Activated naive CD4-positive, alpha-beta T cell treated with anti-CD3 and anti-CD28 coated beads, Interleukin-2, amount 10 ng/mL, durations not matched to agents 7 days and 5 days (primary cell): ENCODE measurements around the gene SNX24.
"Not testable (repeated sequence)": the region's sequence is repeated elsewhere in the genome, so short reads cannot be mapped to it uniquely, and the experiment has no call there.

Experiments
- CTCF ChIA-PET: fragments of 350-600 bp; sonication (Branson Sonifier 250); formaldehyde crosslinking; loops from one replicate; lab custom pipeline; 2021; ENCODE audit warnings: antibody characterized with exemption; lab: Charles Lee
- DNase-seq: peaks from one replicate; pipeline ENCODE4 v3.0.0-alpha.2; 2020
- H3K27ac Mint-ChIP-seq: one replicate; pipeline ENCODE4 v1.8.0; 2021; ENCODE audit warnings: mild to moderate bottlenecking, moderate library complexity, mixed read lengths
- H3K27me3 Mint-ChIP-seq: one replicate; pipeline ENCODE4 v1.8.0; 2021; ENCODE audit warnings: mild to moderate bottlenecking, mixed read lengths
- H3K36me3 Mint-ChIP-seq: one replicate; pipeline ENCODE4 v1.8.0; 2021; ENCODE audit warnings: mixed read lengths
- H3K4me1 Mint-ChIP-seq: one replicate; pipeline ENCODE4 v1.8.0; 2021; ENCODE audit warnings: mixed read lengths
- H3K4me3 Mint-ChIP-seq: one replicate; pipeline ENCODE4 v1.8.0; 2021; ENCODE audit warnings: mild to moderate bottlenecking, moderate library complexity, mixed read lengths
- H3K9me3 Mint-ChIP-seq: one replicate; pipeline ENCODE4 v1.8.0; 2021; ENCODE audit warnings: mixed read lengths

The SNX24 gene

GRCh38 chr5:122885045-122885517, 39.7 kb downstream of the SNX24 start:
- H3K4me1 Mint-ChIP-seq: no peaks in the 10 kb centered on the region
- CTCF ChIA-PET: interaction anchor here (0.8 kb wide), 1 partner anchor 782 kb away, joined by 3 read pairs; no protein-coding TSS in a partner anchor
- no peaks in the 10 kb centered on the region for H3K36me3 Mint-ChIP-seq
- no peak overlapping the region for H3K4me3 Mint-ChIP-seq
- no peak overlapping the region for H3K27ac Mint-ChIP-seq
- no peaks in the 10 kb centered on the region for H3K9me3 Mint-ChIP-seq
- DNase-seq: no peak
- H3K27me3 Mint-ChIP-seq: no peaks in the 10 kb centered on the region

- DNase-seq: no peak
- no peaks in the 10 kb centered on the region for H3K9me3 Mint-ChIP-seq
- CTCF ChIA-PET: no interaction called here
- H3K27ac Mint-ChIP-seq: no peak overlapping the region
- H3K4me1 Mint-ChIP-seq: no peaks in the 10 kb centered on the region
- H3K27me3 Mint-ChIP-seq: no peaks in the 10 kb centered on the region
- no peak overlapping the region for H3K4me3 Mint-ChIP-seq
- H3K36me3 Mint-ChIP-seq: no peaks in the 10 kb centered on the region
Measured at GRCh38 chr5:122885891-122886290, 40.5 kb downstream of the SNX24 start.

- H3K27ac Mint-ChIP-seq: no peak overlapping the region
- no peaks in the 10 kb centered on the region for H3K4me1 Mint-ChIP-seq
- no peaks in the 10 kb centered on the region for H3K9me3 Mint-ChIP-seq
- CTCF ChIA-PET: interaction anchor here (0.5 kb wide), 1 partner anchor 146 kb away, joined by 3 read pairs; no protein-coding TSS in a partner anchor
- H3K36me3 Mint-ChIP-seq: no peaks in the 10 kb centered on the region
- H3K4me3 Mint-ChIP-seq: no peak overlapping the region
- no peak for DNase-seq
- no peaks in the 10 kb centered on the region for H3K27me3 Mint-ChIP-seq
Measured at GRCh38 chr5:122895141-122895540, 49.7 kb downstream of the SNX24 start.

GRCh38 chr5:122896598-122897282, 51.3 kb downstream of the SNX24 start:
- H3K9me3 Mint-ChIP-seq: no peaks in the 10 kb centered on the region
- no peak overlapping the region for H3K27ac Mint-ChIP-seq
- H3K27me3 Mint-ChIP-seq: no peaks in the 10 kb centered on the region
- no peak for DNase-seq
- CTCF ChIA-PET: interaction anchor here (0.7 kb wide), 1 partner anchor 914 kb away, joined by 3 read pairs; no protein-coding TSS in a partner anchor
- H3K4me3 Mint-ChIP-seq: no peak overlapping the region
- no peaks in the 10 kb centered on the region for H3K4me1 Mint-ChIP-seq
- no peaks in the 10 kb centered on the region for H3K36me3 Mint-ChIP-seq

- DNase-seq: no peak
- no peak overlapping the region for H3K27ac Mint-ChIP-seq
- peaks cover 2% of the 10 kb centered on the region for H3K4me1 Mint-ChIP-seq
- no peaks in the 10 kb centered on the region for H3K36me3 Mint-ChIP-seq
- no peaks in the 10 kb centered on the region for H3K9me3 Mint-ChIP-seq
- CTCF ChIA-PET: no interaction called here
- no peak overlapping the region for H3K4me3 Mint-ChIP-seq
- H3K27me3 Mint-ChIP-seq: no peaks in the 10 kb centered on the region
Measured at GRCh38 chr5:122897283-122897602, 51.8 kb downstream of the SNX24 start.

- Mint-ChIP-seq H3K27ac (no peak overlapping the region), H3K36me3 (no peaks in the 10 kb centered on the region), H3K4me3 (no peak overlapping the region), H3K9me3 (no peaks in the 10 kb centered on the region), H3K4me1 (peaks cover 8% of the 10 kb centered on the region), H3K27me3 (no peaks in the 10 kb centered on the region)
- DNase-seq: no peak
- CTCF ChIA-PET: no interaction called here
Measured at GRCh38 chr5:122901346-122901745, 55.9 kb downstream of the SNX24 start.

- Mint-ChIP-seq H3K27me3 (no peaks in the 10 kb centered on the region), H3K36me3 (no peaks in the 10 kb centered on the region), H3K27ac (no peak overlapping the region), H3K9me3 (no peaks in the 10 kb centered on the region), H3K4me1 (peaks cover 8% of the 10 kb centered on the region), H3K4me3 (no peak overlapping the region)
- no peak for DNase-seq
- CTCF ChIA-PET: no interaction called here
Measured at GRCh38 chr5:122902263-122902662, 56.9 kb downstream of the SNX24 start.

- Mint-ChIP-seq H3K4me3 (no peak overlapping the region), H3K27me3 (no peaks in the 10 kb centered on the region), H3K4me1 (peaks cover 8% of the 10 kb centered on the region), H3K27ac (no peak overlapping the region), H3K36me3 (no peaks in the 10 kb centered on the region), H3K9me3 (no peaks in the 10 kb centered on the region)
- CTCF ChIA-PET: no interaction called here
- no peak for DNase-seq
Measured at GRCh38 chr5:122906768-122907167, 61.4 kb downstream of the SNX24 start.

- Mint-ChIP-seq H3K36me3 (no peaks in the 10 kb centered on the region), H3K4me3 (no peak overlapping the region), H3K9me3 (no peaks in the 10 kb centered on the region), H3K4me1 (peaks cover 5% of the 10 kb centered on the region), H3K27ac (no peak overlapping the region), H3K27me3 (no peaks in the 10 kb centered on the region)
- CTCF ChIA-PET: no interaction called here
- no peak for DNase-seq
Measured at GRCh38 chr5:122907276-122907675, 61.9 kb downstream of the SNX24 start.

GRCh38 chr5:122908108-122908507, 62.7 kb downstream of the SNX24 start:
- H3K9me3 Mint-ChIP-seq: no peaks in the 10 kb centered on the region
- H3K27ac Mint-ChIP-seq: no peak overlapping the region
- H3K27me3 Mint-ChIP-seq: no peaks in the 10 kb centered on the region
- no peaks in the 10 kb centered on the region for H3K36me3 Mint-ChIP-seq
- no peak overlapping the region for H3K4me3 Mint-ChIP-seq
- H3K4me1 Mint-ChIP-seq: no peaks in the 10 kb centered on the region
- DNase-seq: no peak
- CTCF ChIA-PET: no interaction called here

- H3K9me3 Mint-ChIP-seq: no peaks in the 10 kb centered on the region
- H3K4me1 Mint-ChIP-seq: no peaks in the 10 kb centered on the region
- no peaks in the 10 kb centered on the region for H3K36me3 Mint-ChIP-seq
- no peak for DNase-seq
- CTCF ChIA-PET: no interaction called here
- H3K27me3 Mint-ChIP-seq: no peaks in the 10 kb centered on the region
- no peak overlapping the region for H3K27ac Mint-ChIP-seq
- H3K4me3 Mint-ChIP-seq: no peak overlapping the region
Measured at GRCh38 chr5:122908662-122909061, 63.2 kb downstream of the SNX24 start.

GRCh38 chr5:122909470-122910100, 64.2 kb downstream of the SNX24 start:
- H3K9me3 Mint-ChIP-seq: peaks cover 3% of the 10 kb centered on the region
- H3K27ac Mint-ChIP-seq: no peak overlapping the region
- no peaks in the 10 kb centered on the region for H3K27me3 Mint-ChIP-seq
- no peak overlapping the region for H3K4me3 Mint-ChIP-seq
- CTCF ChIA-PET: no interaction called here
- H3K36me3 Mint-ChIP-seq: no peaks in the 10 kb centered on the region
- DNase-seq: no peak
- no peaks in the 10 kb centered on the region for H3K4me1 Mint-ChIP-seq

- H3K9me3 Mint-ChIP-seq, DNase-seq, H3K4me1 Mint-ChIP-seq, H3K27ac Mint-ChIP-seq, CTCF ChIA-PET, H3K27me3 Mint-ChIP-seq, H3K36me3 Mint-ChIP-seq, H3K4me3 Mint-ChIP-seq: not testable (repeated sequence)
Measured at GRCh38 chr5:122913436-122913835, 68.0 kb downstream of the SNX24 start.

GRCh38 chr5:122915717-122916461, 70.5 kb downstream of the SNX24 start:
- Mint-ChIP-seq H3K27ac (no peak overlapping the region), H3K27me3 (no peaks in the 10 kb centered on the region), H3K36me3 (no peaks in the 10 kb centered on the region), H3K9me3 (peaks cover 3% of the 10 kb centered on the region), H3K4me3 (no peak overlapping the region), H3K4me1 (no peaks in the 10 kb centered on the region)
- DNase-seq: no peak
- CTCF ChIA-PET: no interaction called here

- CTCF ChIA-PET: no interaction called here
- Mint-ChIP-seq H3K36me3 (no peaks in the 10 kb centered on the region), H3K4me3 (no peak overlapping the region), H3K27me3 (no peaks in the 10 kb centered on the region), H3K4me1 (no peaks in the 10 kb centered on the region), H3K27ac (no peak overlapping the region), H3K9me3 (peaks cover 3% of the 10 kb centered on the region)
- no peak for DNase-seq
Measured at GRCh38 chr5:122916490-122916889, 71.1 kb downstream of the SNX24 start.
